OCI-LY7 (cell line): ENCODE measurements around the gene GLE1.
"Not testable (repeated sequence)": the region's sequence is repeated elsewhere in the genome, so short reads cannot be mapped to it uniquely, and the experiment has no call there.

ENCODE experiments used
- EZH2phosphoT487 ChIP-seq: fragments of 200-600 bp; sonication (generic); IDR thresholded peaks from 2 replicates; pipeline ENCODE4 v1.6.1; 2018; ENCODE audit warnings: low read depth, borderline replicate concordance, mild to moderate bottlenecking, mixed run types, antibody characterized with exemption, low read length, moderate library complexity, mixed read lengths
- TF ChIP-seq, protein P1 (sequence below): fragments of 200-600 bp; sonication (generic); conservative IDR thresholded peaks from 2 replicates; pipeline ENCODE4 v1.5.1; 2014; ENCODE audit warnings: mild to moderate bottlenecking, antibody characterized with exemption, low read length, moderate library complexity, mixed read lengths

DNA sequence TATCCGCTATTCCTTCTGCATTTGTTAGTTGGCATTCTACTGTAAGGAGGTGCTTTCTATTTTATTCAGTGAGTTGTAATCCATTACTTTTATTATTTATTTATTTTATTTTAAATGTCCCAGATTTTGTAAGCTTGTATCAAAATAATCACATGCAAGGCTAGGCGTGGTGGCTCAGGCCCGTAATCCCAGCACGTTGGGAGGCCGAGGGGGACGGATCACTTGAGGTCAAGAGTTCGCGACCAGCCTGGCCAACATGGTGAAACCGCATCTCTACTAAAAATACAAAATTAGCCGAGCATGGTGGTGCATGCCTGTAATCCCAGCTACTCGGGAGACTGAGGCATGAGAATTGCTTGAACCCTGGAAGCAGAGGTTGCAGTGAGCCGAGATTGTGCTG is 1.4 kb downstream of the GLE1 start:
- TF ChIP-seq, protein P1, sequence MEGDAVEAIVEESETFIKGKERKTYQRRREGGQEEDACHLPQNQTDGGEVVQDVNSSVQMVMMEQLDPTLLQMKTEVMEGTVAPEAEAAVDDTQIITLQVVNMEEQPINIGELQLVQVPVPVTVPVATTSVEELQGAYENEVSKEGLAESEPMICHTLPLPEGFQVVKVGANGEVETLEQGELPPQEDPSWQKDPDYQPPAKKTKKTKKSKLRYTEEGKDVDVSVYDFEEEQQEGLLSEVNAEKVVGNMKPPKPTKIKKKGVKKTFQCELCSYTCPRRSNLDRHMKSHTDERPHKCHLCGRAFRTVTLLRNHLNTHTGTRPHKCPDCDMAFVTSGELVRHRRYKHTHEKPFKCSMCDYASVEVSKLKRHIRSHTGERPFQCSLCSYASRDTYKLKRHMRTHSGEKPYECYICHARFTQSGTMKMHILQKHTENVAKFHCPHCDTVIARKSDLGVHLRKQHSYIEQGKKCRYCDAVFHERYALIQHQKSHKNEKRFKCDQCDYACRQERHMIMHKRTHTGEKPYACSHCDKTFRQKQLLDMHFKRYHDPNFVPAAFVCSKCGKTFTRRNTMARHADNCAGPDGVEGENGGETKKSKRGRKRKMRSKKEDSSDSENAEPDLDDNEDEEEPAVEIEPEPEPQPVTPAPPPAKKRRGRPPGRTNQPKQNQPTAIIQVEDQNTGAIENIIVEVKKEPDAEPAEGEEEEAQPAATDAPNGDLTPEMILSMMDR = not testable (repeated sequence)
- TF ChIP-seq EZH2phosphoT487 = not testable (repeated sequence)
